ENCODE results near the gene LRRC32.

Gene LRRC32

GRCh38 chr11:76668362-76669155 lies 2.0 kb downstream of the LRRC32 start:
- no peak for TF ChIP-seq POLR2A (IDR thresholded peaks at IDR 0.05; ENCODE audit: low read depth, low read length)
- FAIRE-seq (no peak), DNase-seq (ENCODE audit: insufficient read length, low spot score) (no peak)

- no peak for TF ChIP-seq POLR2A (IDR thresholded peaks at IDR 0.05; ENCODE audit: low read depth, low read length)
- no peak for FAIRE-seq
- DNase-seq (ENCODE audit: insufficient read length, low spot score), result no peak
Measured at GRCh38 chr11:76667856-76668255, 2.7 kb downstream of the LRRC32 start.

GRCh38 chr11:76667271-76667818 lies 3.2 kb downstream of the LRRC32 start:
- FAIRE-seq (no peak), DNase-seq (ENCODE audit: insufficient read length, low spot score) (no peak)
- no peak for TF ChIP-seq POLR2A (IDR thresholded peaks at IDR 0.05; ENCODE audit: low read depth, low read length)

GRCh38 chr11:76666830-76667229 lies 3.7 kb downstream of the LRRC32 start:
- DNase-seq (ENCODE audit: insufficient read length, low spot score), result no peak
- no peak for FAIRE-seq
- no peak for TF ChIP-seq POLR2A (IDR thresholded peaks at IDR 0.05; ENCODE audit: low read depth, low read length)

- DNase-seq (ENCODE audit: insufficient read length, low spot score), result no peak
- no peak for FAIRE-seq
- no peak for TF ChIP-seq POLR2A (IDR thresholded peaks at IDR 0.05; ENCODE audit: low read depth, low read length)
Measured at GRCh38 chr11:76666408-76666807, 4.1 kb downstream of the LRRC32 start.

GRCh38 chr11:76665921-76666351 lies 4.6 kb downstream of the LRRC32 start:
- DNase-seq (ENCODE audit: insufficient read length, low spot score) (no peak), FAIRE-seq (no peak)
- no peak for TF ChIP-seq POLR2A (IDR thresholded peaks at IDR 0.05; ENCODE audit: low read depth, low read length)

GRCh38 chr11:76665172-76665571 lies 5.4 kb downstream of the LRRC32 start:
- DNase-seq (ENCODE audit: insufficient read length, low spot score) (no peak), FAIRE-seq (no peak)
- TF ChIP-seq POLR2A (IDR thresholded peaks at IDR 0.05; ENCODE audit: low read depth, low read length), result no peak

GRCh38 chr11:76664578-76665061 lies 5.9 kb downstream of the LRRC32 start:
- no peak for TF ChIP-seq POLR2A (IDR thresholded peaks at IDR 0.05; ENCODE audit: low read depth, low read length)
- DNase-seq (ENCODE audit: insufficient read length, low spot score), result no peak

GRCh38 chr11:76663912-76664440 lies 6.6 kb downstream of the LRRC32 start:
- FAIRE-seq, result no peak
- no peak for DNase-seq (ENCODE audit: insufficient read length, low spot score)
- TF ChIP-seq POLR2A (IDR thresholded peaks at IDR 0.05; ENCODE audit: low read depth, low read length), result no peak

More at GRCh38 chr11:76664578-76665061, 5.9 kb downstream of the LRRC32 start:
- FAIRE-seq, result no peak

- FAIRE-seq, result no peak
- DNase-seq (ENCODE audit: insufficient read length, low spot score), result no peak
- TF ChIP-seq POLR2A (IDR thresholded peaks at IDR 0.05; ENCODE audit: low read depth, low read length), result no peak
Measured at GRCh38 chr11:76663486-76663810, 7.1 kb downstream of the LRRC32 start.

- no peak for DNase-seq (ENCODE audit: insufficient read length, low spot score)
- FAIRE-seq, result no peak
- no peak for TF ChIP-seq POLR2A (IDR thresholded peaks at IDR 0.05; ENCODE audit: low read depth, low read length)
Measured at GRCh38 chr11:76662656-76663485, 7.7 kb downstream of the LRRC32 start.

- TF ChIP-seq POLR2A (IDR thresholded peaks at IDR 0.05; ENCODE audit: low read depth, low read length), result no peak
- no peak for DNase-seq (ENCODE audit: insufficient read length, low spot score)
- FAIRE-seq, result no peak
Measured at GRCh38 chr11:76661834-76662434, 8.6 kb downstream of the LRRC32 start.

GRCh38 chr11:76661306-76661751 lies 9.2 kb downstream of the LRRC32 start:
- FAIRE-seq (no peak), DNase-seq (ENCODE audit: insufficient read length, low spot score) (no peak)
- no peak for TF ChIP-seq POLR2A (IDR thresholded peaks at IDR 0.05; ENCODE audit: low read depth, low read length)

Data from H54 (cell line).